HL-60/S4 treated with retinoic acid at 250 ng/mL for 4 days and 3 days (cell line): Measurements from ENCODE around the gene KCTD16.

Experiments
- in situ Hi-C: fragments of 300-500 bp; cut with MboI; formaldehyde crosslinking; loops from 2 replicates; pipeline ENCODE4 v1.7.0; 2022; ENCODE audit warnings: low sequenced_read_pairs

KCTD16 gene

DNA sequence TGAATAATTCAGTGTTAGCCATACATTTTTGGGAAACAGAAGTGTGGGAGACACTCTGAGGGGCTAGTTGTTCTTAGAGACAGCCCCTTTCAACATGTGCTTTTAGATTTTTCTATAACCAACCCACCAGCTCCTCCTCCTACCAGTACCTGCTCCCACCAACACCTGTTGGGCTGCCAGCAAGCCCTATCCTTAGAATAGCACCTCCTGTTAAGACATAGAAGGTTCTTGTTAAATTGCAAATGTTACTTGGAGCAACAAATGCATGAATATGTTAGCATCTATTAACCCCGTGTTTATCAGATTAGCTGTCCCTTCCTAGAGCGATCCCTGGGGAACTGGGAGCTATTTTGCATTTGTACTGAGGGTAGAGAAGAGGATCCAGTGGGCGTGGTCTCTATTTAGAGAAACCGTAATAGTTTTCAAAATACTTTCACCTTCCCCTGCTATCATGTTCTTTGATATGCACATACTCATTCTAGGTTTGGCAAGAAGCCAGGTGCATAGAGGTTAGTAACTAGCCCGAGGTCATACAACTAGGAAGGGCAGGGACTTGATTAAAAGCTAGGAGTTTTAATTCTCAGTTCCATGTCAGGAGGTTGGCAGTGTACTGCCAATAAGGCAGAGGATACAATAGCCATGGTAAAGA lies 334.4 kb downstream of the KCTD16 start:
- in situ Hi-C loops = no loop called here

GRCh38 chr5:144510845-144511579 lies 340.3 kb downstream of the KCTD16 start:
- in situ Hi-C loops = no loop called here

GRCh38 chr5:144511580-144512072 lies 341.0 kb downstream of the KCTD16 start:
- in situ Hi-C loops = no loop called here

GRCh38 chr5:144522698-144523097 lies 352.0 kb downstream of the KCTD16 start:
- in situ Hi-C loops = no loop called here

- in situ Hi-C loops = no loop called here
These were observed 354.3 kb downstream of the KCTD16 start for GRCh38 chr5:144525000-144525399.

GRCh38 chr5:144531188-144531587 lies 360.5 kb downstream of the KCTD16 start:
- in situ Hi-C loops = no loop called here
